Endothelial cell (in vitro differentiated cells): Measurements from ENCODE around the gene FBLN7. TPM values are rescaled to one million over a fixed set of nuclear protein-coding genes. Genes with fewer than 3 reads are reported as not detected.

Source experiments
- DNase-seq: peaks from one replicate; pipeline ENCODE4 v3.0.0; 2021; ENCODE audit warnings: low spot score
- H3K27ac Mint-ChIP-seq: one replicate; pipeline ENCODE4 v1.8.0; 2021; ENCODE audit warnings: mixed read lengths, inconsistent platforms; ENCODE audit not compliant: unreplicated experiment
- H3K27me3 Mint-ChIP-seq: one replicate; pipeline ENCODE4 v1.8.0; 2021; ENCODE audit warnings: mild to moderate bottlenecking, moderate library complexity, mixed read lengths, inconsistent platforms; ENCODE audit not compliant: unreplicated experiment
- H3K36me3 Mint-ChIP-seq: one replicate; pipeline ENCODE4 v1.8.0; 2021; ENCODE audit warnings: mild to moderate bottlenecking, low read depth, mixed read lengths, inconsistent platforms; ENCODE audit not compliant: unreplicated experiment
- H3K4me1 Mint-ChIP-seq: one replicate; pipeline ENCODE4 v1.8.0; 2021; ENCODE audit warnings: mild to moderate bottlenecking, mixed read lengths, inconsistent platforms; ENCODE audit not compliant: unreplicated experiment
- H3K4me3 Mint-ChIP-seq: one replicate; pipeline ENCODE4 v1.8.0; 2021; ENCODE audit warnings: mild to moderate bottlenecking, mixed read lengths, inconsistent platforms; ENCODE audit not compliant: unreplicated experiment
- H3K9me3 Mint-ChIP-seq: one replicate; pipeline ENCODE4 v1.8.0; 2021; ENCODE audit warnings: mixed read lengths, inconsistent platforms; ENCODE audit not compliant: unreplicated experiment
- CTCF ChIP-seq: fragments of 200-600 bp; sonication (generic); IDR thresholded peaks from one replicate; pipeline ENCODE4 v1.5.0; 2021; ENCODE audit warnings: antibody characterized with exemption; ENCODE audit not compliant: unreplicated experiment
- total RNA-seq: library from RNA; stranded (reverse); fragmentation: NEBNext Ultra II Directional; extraction: Animal tissue kit (Norgen Biotek cat#: 25700); gene quantifications from one replicate; pipeline ENCODE4 v1.2.1, GENCODE V29; 2021; ENCODE audit not compliant: unreplicated experiment

FBLN7 gene
- total RNA-seq, 1 donor from 2014 or later, result 0.36 TPM

DNA sequence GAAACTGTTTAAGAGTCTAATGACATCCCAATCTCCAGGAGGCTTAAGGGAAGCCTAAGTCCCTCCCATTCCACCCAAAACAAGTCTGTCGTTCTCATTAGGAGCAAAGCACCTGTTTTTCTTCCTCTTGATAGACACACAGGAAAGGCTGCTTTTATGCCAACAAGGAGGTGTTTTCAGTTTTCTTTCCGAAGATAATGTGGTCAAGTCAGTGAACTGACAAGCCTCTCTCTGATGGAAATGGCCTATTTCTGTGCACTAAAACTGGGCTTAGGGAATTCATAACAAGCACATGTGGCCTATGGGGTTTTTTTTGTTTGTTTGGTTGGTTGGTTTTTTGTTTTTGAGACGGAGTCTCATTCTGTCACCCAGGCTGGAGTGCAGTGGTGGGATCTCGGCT is 36.2 kb downstream of the FBLN7 start:
- peaks cover 4% of the 10 kb centered on the region for H3K27me3 Mint-ChIP-seq
- no peak overlapping the region for H3K4me3 Mint-ChIP-seq
- no peak for TF ChIP-seq CTCF
- H3K27ac Mint-ChIP-seq, result no peak overlapping the region
- H3K4me1 Mint-ChIP-seq, result peaks cover 10% of the 10 kb centered on the region
- DNase-seq, result no peak
- no peaks in the 10 kb centered on the region for H3K9me3 Mint-ChIP-seq
- peaks cover 4% of the 10 kb centered on the region for H3K36me3 Mint-ChIP-seq

DNA sequence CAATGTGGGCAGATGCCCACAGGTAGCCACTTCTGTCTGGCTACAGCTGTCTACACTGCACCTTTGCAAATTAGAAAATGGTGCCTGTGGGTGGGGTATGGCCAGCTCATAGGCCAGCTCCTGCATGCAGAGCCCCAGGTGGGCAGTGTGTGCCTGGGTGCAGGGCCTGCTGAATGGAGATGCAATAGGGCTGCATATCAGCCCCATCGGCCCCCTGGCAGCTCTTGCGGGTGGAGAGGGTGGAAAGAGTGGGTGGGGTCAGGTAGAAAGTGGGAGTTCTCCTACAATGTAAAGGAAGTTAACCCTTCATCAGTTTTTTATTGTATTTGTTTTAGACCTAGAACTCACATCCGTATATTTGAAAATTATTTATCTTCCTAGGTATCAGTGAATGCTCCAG is 37.1 kb downstream of the FBLN7 start:
- Mint-ChIP-seq H3K27me3 (peaks cover 4% of the 10 kb centered on the region), H3K27ac (no peak overlapping the region), H3K36me3 (no peaks in the 10 kb centered on the region), H3K4me3 (no peak overlapping the region), H3K4me1 (peaks cover 10% of the 10 kb centered on the region), H3K9me3 (no peaks in the 10 kb centered on the region)
- no peak for DNase-seq
- TF ChIP-seq CTCF, result no peak

- H3K27me3 Mint-ChIP-seq, result peaks cover 6% of the 10 kb centered on the region
- DNase-seq, result no peak
These were observed 37.9 kb downstream of the FBLN7 start for GRCh38 chr2:112175958-112176573.

DNA sequence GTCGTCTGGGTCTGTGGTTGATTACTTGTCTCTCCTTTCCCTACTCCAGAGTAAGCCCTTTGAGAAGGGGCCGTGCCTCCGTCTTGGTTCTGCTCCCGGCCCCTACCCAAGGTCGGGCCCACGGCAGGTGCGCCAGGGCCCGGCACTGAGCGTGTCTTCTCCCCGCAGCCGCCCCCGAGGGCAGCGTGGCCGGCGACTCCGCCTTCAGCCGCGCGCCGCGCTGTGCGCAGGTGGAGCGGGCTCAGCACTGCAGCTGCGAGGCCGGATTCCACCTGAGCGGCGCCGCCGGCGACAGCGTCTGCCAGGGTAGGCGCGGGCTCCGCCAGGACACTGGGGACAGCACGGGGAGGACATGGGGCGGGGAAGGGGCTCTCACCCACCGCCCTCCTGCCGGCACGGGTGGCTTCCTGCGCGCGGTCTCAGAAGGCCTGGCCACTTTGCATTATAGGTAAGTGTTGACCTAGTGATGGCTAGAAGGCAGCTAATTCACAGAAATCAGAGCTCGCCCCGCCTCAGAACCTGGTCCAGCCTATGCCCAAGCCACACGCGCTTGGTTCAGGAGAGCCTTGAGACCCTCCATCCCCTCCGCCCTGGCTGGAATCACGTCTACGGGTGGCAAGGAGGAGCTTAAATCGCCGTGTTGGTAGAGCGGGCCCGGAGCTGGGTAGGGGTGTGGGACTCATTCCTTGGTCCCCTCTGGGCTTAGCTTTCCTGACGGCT is 43.5 kb downstream of the FBLN7 start:
- H3K36me3 Mint-ChIP-seq, result no peaks in the 10 kb centered on the region
- no peak for TF ChIP-seq CTCF
- H3K4me3 Mint-ChIP-seq, result no peak overlapping the region
- no peaks in the 10 kb centered on the region for H3K9me3 Mint-ChIP-seq
- DNase-seq, result peak; percentile 23
- peaks cover 9% of the 10 kb centered on the region for H3K4me1 Mint-ChIP-seq
- H3K27me3 Mint-ChIP-seq, result peaks cover 8% of the 10 kb centered on the region
- H3K27ac Mint-ChIP-seq, result no peak overlapping the region

More at GRCh38 chr2:112175958-112176573, 37.9 kb downstream of the FBLN7 start:
- H3K4me1 Mint-ChIP-seq, result peaks cover 10% of the 10 kb centered on the region
- TF ChIP-seq CTCF, result no peak
- no peak overlapping the region for H3K27ac Mint-ChIP-seq
- H3K36me3 Mint-ChIP-seq, result no peaks in the 10 kb centered on the region
- H3K9me3 Mint-ChIP-seq, result no peaks in the 10 kb centered on the region
- no peak overlapping the region for H3K4me3 Mint-ChIP-seq

DNA sequence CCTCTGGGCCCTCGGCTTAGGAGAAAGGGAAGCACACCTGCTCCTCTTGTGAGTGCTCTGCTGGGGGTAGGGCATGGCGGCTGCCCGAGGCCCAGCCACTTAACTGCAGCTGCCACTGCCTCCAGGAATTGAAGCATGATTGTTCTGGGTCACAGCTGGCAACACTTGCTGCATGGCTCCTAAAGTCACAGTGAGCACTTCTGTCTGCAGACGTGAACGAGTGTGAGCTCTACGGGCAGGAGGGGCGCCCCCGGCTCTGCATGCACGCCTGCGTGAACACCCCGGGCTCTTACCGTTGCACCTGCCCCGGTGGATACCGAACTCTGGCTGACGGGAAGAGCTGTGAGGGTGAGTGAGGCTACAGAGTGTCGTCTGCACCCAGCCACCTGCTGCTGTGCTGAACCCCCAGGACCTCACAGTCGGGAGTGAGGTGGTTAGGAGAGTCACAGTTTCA is 44.4 kb downstream of the FBLN7 start:
- no peak overlapping the region for H3K4me3 Mint-ChIP-seq
- no peak for TF ChIP-seq CTCF
- H3K36me3 Mint-ChIP-seq, result peaks cover 3% of the 10 kb centered on the region
- DNase-seq, result no peak
- no peaks in the 10 kb centered on the region for H3K9me3 Mint-ChIP-seq
- peaks cover 6% of the 10 kb centered on the region for H3K27me3 Mint-ChIP-seq
- H3K27ac Mint-ChIP-seq, result no peak overlapping the region
- peaks cover 9% of the 10 kb centered on the region for H3K4me1 Mint-ChIP-seq
